NCI-H128 (cell line): Measurements from ENCODE around the gene DPYD.

Experiments
- DNase-seq: peaks from one replicate; lab custom pipeline; 2025; ENCODE audit not compliant: unreplicated experiment; lab: John Stamatoyannopoulos, UW

DPYD gene

GRCh38 chr1:97308131-97308530, 612.7 kb downstream of the DPYD start:
- DNase-seq = no peak

- DNase-seq = no peak
Measured at GRCh38 chr1:97307568-97307967, 613.3 kb downstream of the DPYD start.

GRCh38 chr1:97307151-97307550, 613.7 kb downstream of the DPYD start:
- DNase-seq = no peak

- DNase-seq = no peak
Measured at GRCh38 chr1:97306504-97306903, 614.3 kb downstream of the DPYD start.

- DNase-seq = no peak
Measured at GRCh38 chr1:97304366-97304765, 616.5 kb downstream of the DPYD start.

GRCh38 chr1:97298966-97299365, 621.9 kb downstream of the DPYD start:
- no peak for DNase-seq

GRCh38 chr1:97297611-97298010, 623.2 kb downstream of the DPYD start:
- no peak for DNase-seq

DNA sequence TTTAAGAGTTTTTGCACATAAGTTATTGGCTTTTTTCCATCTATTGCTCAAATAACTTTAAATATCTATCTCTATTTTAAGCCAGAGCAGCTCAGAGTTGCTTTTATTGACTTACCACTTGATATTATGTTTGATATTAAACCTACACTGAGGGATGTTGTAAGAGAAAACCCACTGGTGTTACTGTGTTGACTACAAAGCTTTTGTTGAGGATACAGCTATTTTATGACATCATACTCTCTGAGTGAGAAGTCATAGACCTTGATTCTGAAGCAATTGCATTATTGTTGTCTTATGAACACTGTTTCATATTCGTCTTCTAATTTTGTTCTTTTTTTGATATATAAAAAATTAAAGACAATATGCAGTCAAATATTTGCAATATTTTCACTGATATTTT, 638.9 kb downstream of the DPYD start:
- DNase-seq = no peak

DNA sequence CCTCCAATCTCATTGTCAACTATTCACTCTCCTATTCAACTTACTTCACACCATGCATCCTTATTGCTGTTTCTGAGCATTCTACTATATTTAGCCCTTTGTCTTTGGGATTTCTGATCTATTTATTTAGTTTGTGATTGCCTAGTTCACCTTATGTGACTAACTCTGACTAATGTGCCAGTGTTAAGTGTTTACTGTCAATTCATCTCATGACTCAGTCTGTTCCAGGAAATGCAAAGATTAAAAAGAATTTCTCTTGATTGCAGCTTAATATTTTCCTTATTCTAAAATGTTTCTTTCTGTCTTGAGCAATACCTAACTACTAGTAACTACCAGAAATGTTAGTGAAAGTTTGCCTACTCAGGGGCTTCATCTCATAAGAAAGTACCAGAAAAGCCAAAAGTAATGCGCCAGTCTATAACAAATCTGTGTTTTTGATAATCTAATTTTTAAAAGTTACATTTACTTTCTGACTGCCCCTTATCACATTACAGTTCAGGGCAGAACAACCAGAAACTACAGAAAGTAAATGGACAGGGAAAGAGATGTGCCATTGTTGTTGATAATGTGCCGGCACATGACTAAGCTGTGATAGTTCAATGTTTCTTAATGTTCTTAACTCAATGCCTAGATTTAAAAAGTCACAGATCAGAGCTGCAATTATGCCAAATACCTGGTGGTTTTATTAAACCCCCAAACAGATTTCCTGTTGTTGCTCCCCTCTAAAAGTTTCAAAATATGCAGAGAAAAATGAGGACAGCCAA, 642.8 kb downstream of the DPYD start:
- no peak for DNase-seq

- no peak for DNase-seq
Measured at GRCh38 chr1:97271916-97272788, 648.7 kb downstream of the DPYD start.

- DNase-seq = no peak
Measured at GRCh38 chr1:97270508-97271307, 650.1 kb downstream of the DPYD start.

DNA sequence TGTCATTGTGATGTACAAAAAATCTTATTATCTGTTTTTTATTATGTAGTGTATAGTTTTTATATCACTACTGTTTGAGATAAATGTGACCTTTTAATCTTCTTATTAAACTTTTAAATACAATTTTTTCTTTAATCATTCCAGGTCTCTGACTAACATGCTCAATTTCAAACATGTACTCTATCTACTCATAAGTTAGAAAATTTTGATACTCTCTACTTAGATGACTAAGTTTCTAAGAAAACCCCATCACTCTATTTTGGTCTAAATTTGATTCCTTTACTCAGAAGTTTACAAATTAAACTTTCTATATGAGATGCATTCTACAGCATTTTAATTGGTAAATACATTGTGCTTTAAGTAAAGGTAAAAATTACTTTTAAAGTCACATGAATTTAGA, 655.2 kb downstream of the DPYD start:
- no peak for DNase-seq

DNA sequence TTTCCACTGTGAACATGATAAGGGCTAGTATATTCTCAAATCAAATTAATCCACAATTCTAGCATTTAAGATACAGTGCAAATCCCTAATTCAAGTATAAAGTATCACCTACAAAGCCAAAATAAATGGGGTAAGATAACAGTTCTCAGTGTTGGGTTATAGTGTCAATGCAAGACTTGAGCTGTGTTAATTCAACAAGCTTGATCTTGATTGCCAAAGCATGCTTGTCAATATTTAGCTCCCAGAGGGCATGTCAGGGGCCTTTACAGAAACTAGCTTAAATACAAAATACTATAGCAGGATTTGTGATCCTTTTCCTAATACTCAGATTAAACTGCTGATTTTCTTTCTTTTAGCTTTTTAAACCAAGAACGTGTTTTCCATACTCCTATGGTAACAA, 658.0 kb downstream of the DPYD start:
- no peak for DNase-seq

- DNase-seq = no peak
Measured at GRCh38 chr1:97258597-97258996, 662.2 kb downstream of the DPYD start.

DNA sequence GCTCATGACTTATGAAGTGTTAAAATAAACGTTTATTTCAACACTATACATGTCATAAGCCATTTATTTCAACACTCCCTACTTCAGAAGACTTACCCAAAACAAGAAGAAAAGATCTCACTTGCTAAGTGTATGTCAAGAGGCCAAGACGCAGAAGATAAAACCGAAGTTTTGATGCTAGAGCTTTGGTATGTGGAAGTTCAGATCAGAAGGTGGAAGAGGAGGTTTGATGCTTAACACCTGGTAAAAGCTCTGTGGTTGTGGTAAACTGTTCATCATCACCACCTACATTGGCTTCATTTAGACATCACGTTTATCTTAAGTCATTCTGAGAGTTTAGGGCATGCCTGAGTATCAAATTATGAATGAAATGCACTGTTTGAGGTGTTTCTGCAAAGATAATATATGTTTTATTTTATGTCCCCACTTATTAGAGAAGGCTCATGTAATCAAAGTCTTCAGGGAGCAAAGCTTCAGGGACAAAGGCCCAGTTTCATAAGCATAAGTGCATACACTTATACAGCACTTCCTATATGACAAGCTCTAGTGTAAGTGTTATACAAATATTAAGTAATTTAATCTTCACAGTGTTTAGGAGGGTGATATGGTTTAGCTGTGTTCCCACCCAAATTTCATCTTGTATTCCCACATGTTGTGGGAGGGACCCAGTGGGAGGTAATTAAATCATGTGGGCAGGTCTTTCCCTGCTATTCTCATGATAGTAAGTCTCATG, 665.9 kb downstream of the DPYD start:
- no peak for DNase-seq

DNA sequence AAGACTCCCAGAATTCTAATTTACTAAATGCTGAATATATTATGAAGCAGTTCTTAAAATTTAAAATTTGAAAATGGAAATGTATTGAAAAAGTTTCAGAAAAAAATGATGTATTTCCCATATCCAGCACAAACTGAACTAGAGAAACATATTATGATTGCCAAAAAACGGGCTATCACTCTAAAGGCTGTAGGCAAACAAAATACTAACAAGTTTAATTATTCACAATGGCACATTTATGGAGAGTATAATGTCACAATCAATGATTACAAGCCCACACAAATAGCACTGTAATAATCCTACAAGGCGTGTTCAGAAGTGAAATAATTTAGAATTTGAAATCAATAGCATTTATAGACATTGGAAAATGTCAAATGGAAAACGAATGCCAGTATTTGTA, 667.9 kb downstream of the DPYD start:
- DNase-seq = no peak

DNA sequence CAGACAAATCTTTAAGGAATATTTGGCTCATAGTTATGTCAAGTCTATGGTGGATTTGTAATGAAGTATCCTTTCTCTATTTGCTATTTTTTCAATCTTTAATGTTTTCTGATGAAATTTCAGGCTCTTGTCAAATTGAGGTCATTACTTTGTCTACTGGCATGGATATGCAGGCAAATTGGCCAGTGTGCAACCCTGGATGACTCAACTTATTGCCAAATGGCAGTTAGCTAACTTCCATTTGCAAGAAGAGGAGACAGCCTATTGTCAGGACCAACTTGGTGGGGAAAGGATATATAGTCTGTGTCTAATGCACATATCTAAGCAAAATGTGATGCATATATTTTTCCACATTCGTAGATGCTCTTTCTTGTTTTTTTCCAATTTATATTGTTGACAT, 668.8 kb downstream of the DPYD start:
- no peak for DNase-seq

DNA sequence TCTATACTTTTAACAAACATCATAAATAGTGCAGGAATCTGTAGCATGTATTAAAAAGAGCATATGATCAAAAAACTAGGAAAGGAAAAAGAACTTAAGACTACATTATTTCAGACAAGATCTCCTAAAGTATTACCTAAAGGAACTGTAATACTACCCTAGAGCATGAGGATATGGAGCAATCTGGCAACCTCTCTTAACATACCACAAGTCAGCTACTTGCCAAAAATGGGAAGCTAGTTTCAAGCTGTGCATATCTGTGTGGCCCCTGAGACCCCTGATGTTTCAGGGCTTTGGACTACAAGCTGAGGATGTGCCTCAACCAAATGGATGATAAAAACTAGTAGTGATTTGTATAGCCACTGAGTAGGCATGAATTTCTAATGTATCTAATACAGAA, 673.6 kb downstream of the DPYD start:
- DNase-seq = no peak

DNA sequence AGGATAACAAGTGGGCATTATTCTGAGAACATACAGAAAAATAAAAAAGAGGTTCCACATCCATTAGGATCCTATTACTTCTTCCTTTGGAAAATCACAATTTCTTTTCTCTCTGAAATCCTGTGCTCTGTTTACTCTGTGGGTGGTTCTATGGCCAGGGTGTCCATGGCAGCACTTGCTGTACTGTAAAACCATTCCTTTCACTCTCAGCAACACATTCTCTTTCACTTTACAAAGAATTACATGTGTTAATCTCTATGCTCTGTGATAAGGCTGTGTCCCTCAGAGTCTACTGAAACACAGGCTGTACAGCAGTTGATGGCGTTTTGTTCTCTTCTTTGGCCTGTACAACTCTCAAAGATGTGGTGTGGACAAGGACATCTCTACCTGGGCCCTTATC, 675.2 kb downstream of the DPYD start:
- no peak for DNase-seq

- DNase-seq = no peak
Measured at GRCh38 chr1:97245026-97245425, 675.8 kb downstream of the DPYD start.
